K562 (cell line): ENCODE measurements around the gene TMEM121. TPM values are rescaled to one million over a fixed set of nuclear protein-coding genes. Genes with fewer than 3 reads are reported as not detected.

ENCODE experiments used
- ATF7 ChIP-seq: fragments of 450-650 bp; IDR thresholded peaks from 2 replicates; pipeline ENCODE4 v1.7.1; 2014; ENCODE audit warnings: mild to moderate bottlenecking, moderate library complexity
- ERF ChIP-seq: fragments of 450-650 bp; formaldehyde crosslinking; IDR thresholded peaks from 2 replicates; pipeline ENCODE4 v1.4.0; 2020; ENCODE audit warnings: mild to moderate bottlenecking, mixed read lengths
- FOXJ2 ChIP-seq: fragments of 200-800 bp; sonication (Bioruptor generic); IDR thresholded peaks from 2 replicates; pipeline ENCODE4 v1.6.1; 2016; ENCODE audit warnings: missing genetic modification characterization, missing compliant biosample characterization
- HSF4 ChIP-seq: fragments of 250-450 bp; sonication (Bioruptor Pico); IDR thresholded peaks from 2 replicates; pipeline ENCODE4 v2.1.2; 2022; ENCODE audit warnings: mild to moderate bottlenecking, moderate library complexity, borderline replicate concordance
- IFI16 ChIP-seq: fragments of 250-450 bp; sonication (Bioruptor Pico); IDR thresholded peaks from 2 replicates; pipeline ENCODE4 v2.1.2; 2022; ENCODE audit warnings: mild to moderate bottlenecking, inconsistent platforms
- MEF2A ChIP-seq: IDR thresholded peaks from 2 replicates; pipeline ENCODE4 v1.6.1; 2011; ENCODE audit warnings: low read depth, mild to moderate bottlenecking, low read length, moderate library complexity; ENCODE audit not compliant: control insufficient read depth
- NELFE ChIP-seq: IDR thresholded peaks from 2 replicates; pipeline ENCODE4 v1.6.1; 2011; ENCODE audit warnings: mild to moderate bottlenecking; ENCODE audit not compliant: insufficient read depth, insufficient read length
- NRF1 ChIP-seq, 2 experiments: fragments of 450-650 bp; IDR thresholded peaks in 1 of 2; conservative IDR thresholded peaks in 1 of 2; 2 replicates each; pipeline ENCODE4 v1.6.1; 2014; ENCODE audit warnings: mild to moderate bottlenecking in 2 of 2
- ZBED1 ChIP-seq: IDR thresholded peaks from 2 replicates; pipeline ENCODE4 v1.6.1; 2014
- polyA plus RNA-seq, 8 experiments: library from polyadenylated mRNA; depleted of rRNA in 4 of 8; stranded (reverse) in 5 of 8; unstranded in 3 of 8; fragments of >200 nt; fragmentation: Nextera tagmentation in 2 of 8; fragmentation: Illumina TruSeq in 1 of 8; extraction: Ambion mirVana in 2 of 8; extraction: Trizol in 1 of 8; gene quantifications; 2 replicates each; pipeline versions ENCODE4 v1.2.1 to v1.2.3, GENCODE V29; 2011 to 2014; ENCODE audit warnings: inconsistent platforms in 1 of 8, missing spikeins in 1 of 8
- total RNA-seq, 7 experiments: library from RNA; depleted of rRNA in 6 of 7; stranded (reverse); fragments of >200 nt in 6 of 7; fragmentation: Illumina TruSeq in 2 of 7; extraction: Trizol in 2 of 7; gene quantifications; 2 replicates each; pipeline versions ENCODE4 v1.2.1 to v1.2.3, GENCODE V29; 2011 to 2021; ENCODE audit warnings: low replicate concordance in 1 of 7
- TF ChIP-seq, protein P1 (sequence below): fragments of 250-450 bp; sonication (Bioruptor Pico); IDR thresholded peaks from 2 replicates; pipeline ENCODE4 v1.9.0; 2021; ENCODE audit warnings: mild to moderate bottlenecking, inconsistent platforms
- TF ChIP-seq, protein P2 (sequence below): sonication (generic); formaldehyde crosslinking; IDR thresholded peaks from 2 replicates; pipeline ENCODE4 v1.5.0; 2020; ENCODE audit warnings: missing genetic modification reagents
- TF ChIP-seq, protein P3 (sequence below): fragments of 450-650 bp; IDR thresholded peaks from 2 replicates; pipeline ENCODE4 v1.6.1; 2018; ENCODE audit not compliant: partially characterized antibody

The TMEM121 gene
- total and polyA plus RNA-seq, 9 of the 15 experiments (the other 6 are each of a cell fraction or from before 2014, with no cell fraction given): 0.31 to 0.36 TPM; not detected in 7

DNA sequence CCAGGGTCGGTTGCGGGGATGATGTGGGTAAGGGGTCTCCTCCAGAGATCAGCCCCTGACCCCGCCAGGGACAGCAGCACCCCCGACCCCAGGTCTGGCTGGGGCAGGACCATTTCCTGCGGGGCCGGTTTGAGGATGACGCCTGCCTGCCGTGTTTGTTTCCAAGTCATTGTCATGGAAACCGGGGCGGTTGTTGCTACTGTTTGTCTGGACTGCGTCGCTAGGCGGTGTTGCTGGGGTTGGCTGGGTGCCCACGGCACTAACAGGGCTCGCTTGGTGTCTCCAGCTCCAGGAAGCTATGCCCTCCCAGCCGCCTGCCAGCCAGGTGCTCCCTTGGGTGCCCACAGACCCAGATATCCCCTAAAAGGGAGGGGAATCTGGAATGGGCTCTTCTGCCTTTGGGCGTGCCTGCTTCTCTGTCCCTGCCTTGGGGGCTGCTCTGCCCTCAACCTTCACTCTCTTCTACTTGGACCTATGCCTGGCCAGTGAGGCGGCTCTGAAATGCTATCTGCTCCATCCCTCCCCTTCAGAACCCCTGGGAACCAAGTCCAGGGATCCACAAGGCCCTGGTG is 44.4 kb upstream of the TMEM121 start (continued):
- no peak for TF ChIP-seq HSF4 (CRISPR knock-in tag)
- TF ChIP-seq IFI16: no peak
- TF ChIP-seq, protein P1, sequence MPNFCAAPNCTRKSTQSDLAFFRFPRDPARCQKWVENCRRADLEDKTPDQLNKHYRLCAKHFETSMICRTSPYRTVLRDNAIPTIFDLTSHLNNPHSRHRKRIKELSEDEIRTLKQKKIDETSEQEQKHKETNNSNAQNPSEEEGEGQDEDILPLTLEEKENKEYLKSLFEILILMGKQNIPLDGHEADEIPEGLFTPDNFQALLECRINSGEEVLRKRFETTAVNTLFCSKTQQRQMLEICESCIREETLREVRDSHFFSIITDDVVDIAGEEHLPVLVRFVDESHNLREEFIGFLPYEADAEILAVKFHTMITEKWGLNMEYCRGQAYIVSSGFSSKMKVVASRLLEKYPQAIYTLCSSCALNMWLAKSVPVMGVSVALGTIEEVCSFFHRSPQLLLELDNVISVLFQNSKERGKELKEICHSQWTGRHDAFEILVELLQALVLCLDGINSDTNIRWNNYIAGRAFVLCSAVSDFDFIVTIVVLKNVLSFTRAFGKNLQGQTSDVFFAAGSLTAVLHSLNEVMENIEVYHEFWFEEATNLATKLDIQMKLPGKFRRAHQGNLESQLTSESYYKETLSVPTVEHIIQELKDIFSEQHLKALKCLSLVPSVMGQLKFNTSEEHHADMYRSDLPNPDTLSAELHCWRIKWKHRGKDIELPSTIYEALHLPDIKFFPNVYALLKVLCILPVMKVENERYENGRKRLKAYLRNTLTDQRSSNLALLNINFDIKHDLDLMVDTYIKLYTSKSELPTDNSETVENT: no peak
- TF ChIP-seq MEF2A: no peak
- peak; percentile 43; the same call in 1 of the 2 replicates for TF ChIP-seq ATF7
- TF ChIP-seq, protein P2, sequence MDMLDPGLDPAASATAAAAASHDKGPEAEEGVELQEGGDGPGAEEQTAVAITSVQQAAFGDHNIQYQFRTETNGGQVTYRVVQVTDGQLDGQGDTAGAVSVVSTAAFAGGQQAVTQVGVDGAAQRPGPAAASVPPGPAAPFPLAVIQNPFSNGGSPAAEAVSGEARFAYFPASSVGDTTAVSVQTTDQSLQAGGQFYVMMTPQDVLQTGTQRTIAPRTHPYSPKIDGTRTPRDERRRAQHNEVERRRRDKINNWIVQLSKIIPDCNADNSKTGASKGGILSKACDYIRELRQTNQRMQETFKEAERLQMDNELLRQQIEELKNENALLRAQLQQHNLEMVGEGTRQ (CRISPR knock-in tag): no peak
- peak; percentile 100 for TF ChIP-seq FOXJ2 (tag)
- TF ChIP-seq, protein P3, sequence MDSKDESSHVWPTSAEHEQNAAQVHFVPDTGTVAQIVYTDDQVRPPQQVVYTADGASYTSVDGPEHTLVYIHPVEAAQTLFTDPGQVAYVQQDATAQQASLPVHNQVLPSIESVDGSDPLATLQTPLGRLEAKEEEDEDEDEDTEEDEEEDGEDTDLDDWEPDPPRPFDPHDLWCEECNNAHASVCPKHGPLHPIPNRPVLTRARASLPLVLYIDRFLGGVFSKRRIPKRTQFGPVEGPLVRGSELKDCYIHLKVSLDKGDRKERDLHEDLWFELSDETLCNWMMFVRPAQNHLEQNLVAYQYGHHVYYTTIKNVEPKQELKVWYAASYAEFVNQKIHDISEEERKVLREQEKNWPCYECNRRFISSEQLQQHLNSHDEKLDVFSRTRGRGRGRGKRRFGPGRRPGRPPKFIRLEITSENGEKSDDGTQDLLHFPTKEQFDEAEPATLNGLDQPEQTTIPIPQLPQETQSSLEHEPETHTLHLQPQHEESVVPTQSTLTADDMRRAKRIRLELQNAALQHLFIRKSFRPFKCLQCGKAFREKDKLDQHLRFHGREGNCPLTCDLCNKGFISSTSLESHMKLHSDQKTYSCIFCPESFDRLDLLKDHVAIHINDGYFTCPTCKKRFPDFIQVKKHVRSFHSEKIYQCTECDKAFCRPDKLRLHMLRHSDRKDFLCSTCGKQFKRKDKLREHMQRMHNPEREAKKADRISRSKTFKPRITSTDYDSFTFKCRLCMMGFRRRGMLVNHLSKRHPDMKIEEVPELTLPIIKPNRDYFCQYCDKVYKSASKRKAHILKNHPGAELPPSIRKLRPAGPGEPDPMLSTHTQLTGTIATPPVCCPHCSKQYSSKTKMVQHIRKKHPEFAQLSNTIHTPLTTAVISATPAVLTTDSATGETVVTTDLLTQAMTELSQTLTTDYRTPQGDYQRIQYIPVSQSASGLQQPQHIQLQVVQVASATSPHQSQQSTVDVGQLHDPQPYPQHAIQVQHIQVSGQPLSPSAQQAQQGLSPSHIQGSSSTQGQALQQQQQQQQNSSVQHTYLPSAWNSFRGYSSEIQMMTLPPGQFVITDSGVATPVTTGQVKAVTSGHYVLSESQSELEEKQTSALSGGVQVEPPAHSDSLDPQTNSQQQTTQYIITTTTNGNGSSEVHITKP: peak; percentile 53
- TF ChIP-seq NELFE: no peak
- TF ChIP-seq NRF1 (conservative IDR thresholded peaks at IDR 0.05 in 1 of 2, IDR thresholded peaks at IDR 0.05 in 1 of 2): 0 out of 4 replicates have a peak, but pooled peaks of 1 of the 2 experiments have one; percentile 14
- no peak for TF ChIP-seq ZBED1
- no peak for TF ChIP-seq ERF (CRISPR knock-in tag)
